ENCODE data around the gene PPP2R5D. TPM values are rescaled to one million over a fixed set of nuclear protein-coding genes. Genes with fewer than 3 reads are reported as not detected.

Gene PPP2R5D
- total and polyA plus RNA-seq, 9 of the 15 experiments (the other 6 are each of a cell fraction or from before 2014, with no cell fraction given) = 1.3 to 96.1 (median 38.4) TPM

DNA sequence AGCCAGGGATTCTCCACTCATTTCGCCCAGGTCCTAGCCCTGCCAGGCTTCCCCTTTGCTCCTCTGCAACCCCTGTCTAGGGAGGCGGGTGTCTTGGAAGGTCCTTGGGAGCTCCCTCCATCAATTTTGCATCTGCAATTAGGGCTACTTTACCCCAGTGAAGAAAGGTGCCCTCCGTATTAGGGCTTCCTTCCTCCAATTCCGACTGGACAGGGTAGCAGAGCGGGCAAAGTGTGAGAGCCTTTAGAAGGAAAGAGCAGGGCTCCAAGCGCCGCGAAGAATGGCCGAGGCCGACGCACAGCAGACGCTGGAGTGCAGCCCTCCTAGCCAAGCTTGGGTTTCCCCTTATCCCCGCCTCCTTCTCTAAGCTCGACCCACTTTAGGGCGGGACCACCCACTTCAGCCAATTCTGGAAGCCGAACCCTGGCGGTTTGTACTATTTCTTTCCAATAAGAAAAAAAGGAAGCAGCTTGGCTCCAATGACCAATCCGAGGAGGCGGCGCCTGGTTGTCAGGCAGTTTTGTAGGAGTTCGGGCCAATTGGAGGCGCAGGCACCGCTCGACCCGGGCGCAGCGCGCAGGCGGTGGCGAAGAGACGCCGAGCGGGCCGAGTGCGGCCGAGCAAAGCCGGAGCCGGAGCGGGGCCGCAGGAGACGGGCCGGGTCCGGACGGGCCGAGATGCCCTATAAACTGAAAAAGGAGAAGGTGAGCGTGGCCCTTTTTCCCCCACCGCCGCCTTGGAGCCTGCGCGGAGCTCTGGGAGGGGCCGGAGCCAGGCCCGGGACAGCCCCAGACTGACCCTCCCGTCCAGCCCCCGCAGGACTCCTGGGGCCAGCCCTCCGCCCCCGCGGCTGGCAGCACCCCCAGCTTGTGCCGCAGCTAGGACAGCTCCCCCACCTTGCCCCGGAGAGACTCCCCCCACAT is at the start of gene PPP2R5D (continued):
- TF ChIP-seq NR2C1 (IDR thresholded peaks at IDR 0.05) (no peak), NR2C1 (tag; IDR thresholded peaks at IDR 0.05) (no peak), TAL1 (IDR thresholded peaks at IDR 0.05) (no peak), SREBF2 (CRISPR knock-in tag; IDR thresholded peaks at IDR 0.05) (no peak), STAT5A (IDR thresholded peaks at IDR 0.05; ENCODE audit: borderline replicate concordance, low read length) (no peak), THRA (IDR thresholded peaks at IDR 0.05) (no peak), MIER1 (IDR thresholded peaks at IDR 0.05; ENCODE audit: low read depth) (no peak), TCF3 (CRISPR knock-in tag; IDR thresholded peaks at IDR 0.05) (no peak), NRF1 (conservative IDR thresholded peaks at IDR 0.05 in 1 of 2, IDR thresholded peaks at IDR 0.05 in 1 of 2) (peak; percentile 94 to 95), XRCC4 (IDR thresholded peaks at IDR 0.05; ENCODE audit: extremely low read depth, insufficient read depth, insufficient read length) (no peak), TAF7 (tag; IDR thresholded peaks at IDR 0.05) (0 out of 2 replicates have a peak, but pooled peaks have one; percentile 17), GATA2 (CRISPR knock-in tag; IDR thresholded peaks at IDR 0.05) (no peak), TFE3 (CRISPR knock-in tag; IDR thresholded peaks at IDR 0.05) (no peak), SOX6 (IDR thresholded peaks at IDR 0.05) (0 out of 2 replicates have a peak, but pooled peaks have one; percentile 13), L3MBTL2 (IDR thresholded peaks at IDR 0.05) (peak; percentile 53; the same call in 1 of the 2 replicates), DACH1 (IDR thresholded peaks at IDR 0.05; ENCODE audit: partially characterized antibody) (no peak), ZNF785 (CRISPR knock-in tag; IDR thresholded peaks at IDR 0.05) (no peak), ELK3 (CRISPR knock-in tag; IDR thresholded peaks at IDR 0.05) (no peak), POLR2H (tag; IDR thresholded peaks at IDR 0.05; ENCODE audit: low read depth) (peak; percentile 79), CBX5 (IDR thresholded peaks at IDR 0.05; ENCODE audit: borderline replicate concordance, low read depth) (no peak), EGR1 (conservative IDR thresholded peaks at IDR 0.05) (peak; percentile 93), YY1 (IDR thresholded peaks at IDR 0.05; ENCODE audit: borderline replicate concordance in 1 of 3, control insufficient read depth in 1 of 3, extremely low read depth in 1 of 3, insufficient read depth in 3 of 3, insufficient read length in 1 of 3, insufficient replicate concordance in 2 of 3, low read depth in 1 of 3, low read length in 2 of 3) (peak in 2 of 3 experiments; percentile 63 to 65), THRAP3 (IDR thresholded peaks at IDR 0.05; ENCODE audit: borderline replicate concordance) (no peak), SETDB1 (IDR thresholded peaks at IDR 0.05; ENCODE audit: low read length) (no peak), ARHGAP35 (IDR thresholded peaks at IDR 0.05; ENCODE audit: partially characterized antibody) (no peak)
- TF ChIP-seq, protein P1, sequence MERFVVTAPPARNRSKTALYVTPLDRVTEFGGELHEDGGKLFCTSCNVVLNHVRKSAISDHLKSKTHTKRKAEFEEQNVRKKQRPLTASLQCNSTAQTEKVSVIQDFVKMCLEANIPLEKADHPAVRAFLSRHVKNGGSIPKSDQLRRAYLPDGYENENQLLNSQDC (CRISPR knock-in tag; IDR thresholded peaks at IDR 0.05) = no peak

Data from K562 (cell line).